ENCODE results near the gene LRP1.

LRP1 gene

DNA sequence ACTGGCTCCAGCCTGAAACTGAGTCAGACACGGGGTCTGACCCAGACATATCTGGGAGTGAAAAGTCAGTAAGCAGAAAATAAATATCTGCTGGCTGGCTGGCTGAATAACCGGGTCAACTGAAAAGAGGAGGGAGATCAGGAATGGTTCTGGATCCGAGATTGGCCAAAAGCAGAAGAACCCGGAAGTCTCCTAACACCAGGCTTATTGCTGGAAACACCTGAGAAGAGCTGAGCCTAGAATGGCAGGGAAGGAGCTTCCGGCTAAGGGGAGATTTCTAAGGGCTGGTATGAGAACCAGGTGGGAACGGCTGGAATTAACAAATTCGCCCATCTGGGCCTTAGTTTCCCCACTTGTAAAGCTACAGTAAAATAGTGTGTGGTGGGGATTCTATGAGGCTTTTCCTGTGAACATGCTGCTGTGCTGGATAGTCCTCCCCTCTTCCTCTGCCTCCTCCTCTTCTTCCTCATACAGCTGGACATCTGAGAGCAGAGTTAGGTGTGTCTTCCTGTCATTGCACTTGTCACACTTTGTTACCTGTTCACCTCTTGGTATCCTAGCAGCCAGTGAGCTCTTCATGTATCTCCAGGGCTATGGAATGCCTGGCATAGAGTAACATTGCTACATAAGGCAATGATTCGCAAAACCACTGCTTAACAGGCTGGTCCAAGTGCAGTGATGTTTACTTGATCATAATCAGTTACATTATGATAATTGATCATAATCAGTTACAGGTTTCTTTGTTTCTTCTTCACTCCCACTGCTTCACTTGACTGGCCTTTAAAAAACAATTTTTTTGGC lies 99.2 kb downstream of the LRP1 start:
- DNase-seq = no peak

DNA sequence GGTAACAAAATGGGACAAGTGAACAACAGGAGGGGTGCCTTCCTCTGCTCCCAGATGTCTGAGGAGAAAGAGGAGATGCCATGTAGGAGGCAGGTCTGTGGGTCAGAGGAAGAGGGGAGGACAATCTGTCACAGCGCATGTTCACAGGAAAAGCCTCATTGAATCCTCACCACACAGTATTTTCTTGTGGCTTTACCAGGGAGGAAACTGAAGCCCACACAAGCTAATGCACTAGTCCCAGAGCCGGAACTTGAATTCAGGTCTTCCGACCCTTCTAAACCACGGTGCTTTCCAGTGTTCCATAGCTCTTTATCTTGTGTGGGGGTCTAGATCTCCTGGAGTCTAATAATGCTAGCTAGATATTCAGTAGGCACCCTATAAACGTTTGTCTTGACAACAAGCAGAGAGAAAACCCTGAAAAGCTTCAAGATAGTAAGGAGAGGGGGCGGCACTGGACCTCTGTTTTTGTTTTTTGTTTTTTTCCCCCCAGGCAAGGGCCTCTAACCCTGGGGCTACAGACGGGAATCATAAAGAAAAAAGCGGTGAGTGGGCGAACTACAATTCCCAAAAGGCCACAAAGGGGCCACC lies 100.9 kb downstream of the LRP1 start:
- no peak for DNase-seq

DNA sequence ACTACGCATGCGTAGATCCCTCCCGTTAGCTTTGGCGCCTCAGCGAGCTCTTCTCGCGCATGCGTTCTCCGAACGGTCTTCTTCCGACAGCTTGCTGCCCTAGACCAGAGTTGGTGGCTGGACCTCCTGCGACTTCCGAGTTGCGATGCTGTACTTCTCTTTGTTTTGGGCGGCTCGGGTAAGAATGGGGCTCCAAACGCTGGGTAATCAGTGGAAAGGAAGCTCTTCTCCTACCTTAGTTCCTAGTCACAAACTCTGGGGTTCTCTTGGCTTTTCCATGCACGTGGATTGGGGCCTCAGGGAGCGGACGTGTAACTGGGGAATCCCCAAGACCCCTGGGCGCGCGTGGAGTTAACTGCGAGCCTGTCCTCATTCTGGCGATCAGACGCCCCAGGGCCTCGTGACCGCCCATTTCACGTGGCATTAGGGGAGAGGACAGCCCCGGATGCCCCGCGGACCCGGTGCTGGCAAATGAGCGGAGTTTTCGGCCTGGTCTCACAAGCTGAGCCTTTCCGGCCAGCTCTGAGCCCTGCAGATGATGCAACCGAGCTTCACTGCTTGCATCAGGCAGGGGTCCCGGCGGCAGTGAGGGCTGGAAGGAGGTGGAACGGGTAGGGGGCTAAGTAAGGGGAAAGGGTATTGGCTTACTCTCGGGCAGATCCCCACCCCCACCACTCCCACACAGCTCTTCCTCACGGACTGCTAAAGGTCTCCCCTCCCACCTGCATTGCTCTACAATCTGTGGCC lies 101.5 kb downstream of the LRP1 start, which contains the start of gene SHMT2:
Gene SHMT2 (plus strand): TSS at position 78 of the 747 bp plus-strand sequence. CDS start 68 bp downstream, at position 146.
- DNase-seq = peak; percentile 87 to 97

DNA sequence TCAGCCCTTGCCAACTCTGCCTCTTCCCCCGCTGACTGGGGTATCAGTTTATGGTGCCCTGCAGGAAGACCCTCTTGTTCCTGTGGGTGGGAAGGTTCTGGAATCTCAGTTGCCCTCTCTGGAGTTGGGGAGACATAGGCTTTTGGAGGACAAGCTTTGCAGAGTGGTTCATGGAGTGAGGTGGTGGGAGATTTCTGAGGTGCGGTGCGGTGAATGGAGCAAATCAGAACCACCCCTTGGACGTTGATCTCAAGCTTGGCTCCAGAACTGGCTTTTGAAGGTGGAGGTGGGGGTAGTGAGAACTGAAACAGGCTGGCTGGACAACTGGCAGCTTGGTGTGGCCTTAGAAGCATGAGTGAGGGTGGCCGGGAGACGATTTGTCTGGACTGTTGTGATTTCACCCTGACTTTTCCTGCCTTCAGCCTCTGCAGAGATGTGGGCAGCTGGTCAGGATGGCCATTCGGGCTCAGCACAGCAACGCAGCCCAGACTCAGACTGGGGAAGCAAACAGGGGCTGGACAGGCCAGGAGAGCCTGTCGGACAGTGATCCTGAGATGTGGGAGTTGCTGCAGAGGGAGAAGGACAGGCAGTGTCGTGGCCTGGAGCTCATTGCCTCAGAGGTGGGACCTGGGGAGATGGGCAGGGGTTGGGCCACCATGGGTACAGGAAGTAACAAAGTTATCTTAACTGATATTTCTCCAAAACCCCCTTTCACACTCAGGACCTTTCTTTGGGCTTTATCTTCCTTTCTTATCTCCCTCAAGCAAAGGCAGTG lies 102.3 kb downstream of the LRP1 start:
- DNase-seq = no peak

DNA sequence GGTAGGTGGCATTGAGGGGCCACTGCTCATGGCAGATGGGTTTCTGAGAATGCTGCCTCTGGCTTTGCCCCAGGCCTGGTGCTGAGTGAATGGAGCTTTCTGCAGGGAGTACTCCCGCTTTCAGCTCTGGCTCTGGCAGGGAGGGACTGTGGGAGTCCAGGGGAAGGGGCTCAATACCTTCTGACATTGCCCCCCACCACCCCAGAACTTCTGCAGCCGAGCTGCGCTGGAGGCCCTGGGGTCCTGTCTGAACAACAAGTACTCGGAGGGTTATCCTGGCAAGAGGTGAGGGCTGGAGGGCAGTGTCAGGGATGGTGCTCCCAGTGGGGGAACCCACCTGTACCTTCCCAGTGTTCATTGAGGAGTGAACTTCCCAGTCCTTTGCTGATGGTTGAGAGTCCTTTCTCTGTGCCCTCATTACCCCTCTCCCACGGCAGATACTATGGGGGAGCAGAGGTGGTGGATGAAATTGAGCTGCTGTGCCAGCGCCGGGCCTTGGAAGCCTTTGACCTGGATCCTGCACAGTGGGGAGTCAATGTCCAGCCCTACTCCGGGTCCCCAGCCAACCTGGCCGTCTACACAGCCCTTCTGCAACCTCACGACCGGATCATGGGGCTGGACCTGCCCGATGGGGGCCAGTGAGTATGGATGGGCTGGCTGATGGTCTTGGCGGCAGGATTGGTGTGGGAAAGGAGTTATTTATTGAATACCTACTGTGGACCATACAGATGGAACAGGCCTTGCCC lies 103.2 kb downstream of the LRP1 start:
- no peak for DNase-seq

DNA sequence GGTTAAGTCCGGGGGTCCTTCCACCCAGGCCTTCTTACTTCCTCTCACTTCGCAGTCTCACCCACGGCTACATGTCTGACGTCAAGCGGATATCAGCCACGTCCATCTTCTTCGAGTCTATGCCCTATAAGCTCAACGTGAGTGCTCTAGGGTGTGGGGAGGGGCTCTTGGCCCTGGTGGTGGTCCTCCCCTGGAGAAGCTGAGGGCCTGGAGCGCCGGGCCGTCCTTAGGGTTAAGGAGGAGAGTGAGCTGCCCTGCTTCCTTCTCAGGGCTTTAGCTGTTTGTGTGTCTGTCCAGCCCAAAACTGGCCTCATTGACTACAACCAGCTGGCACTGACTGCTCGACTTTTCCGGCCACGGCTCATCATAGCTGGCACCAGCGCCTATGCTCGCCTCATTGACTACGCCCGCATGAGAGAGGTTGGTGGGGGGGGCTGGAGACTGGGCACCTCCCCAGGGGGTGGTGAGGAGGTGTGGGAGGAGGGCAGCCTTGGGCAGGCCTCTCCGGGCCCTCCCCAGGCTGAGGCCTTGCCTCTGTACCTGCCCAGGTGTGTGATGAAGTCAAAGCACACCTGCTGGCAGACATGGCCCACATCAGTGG lies 104.0 kb downstream of the LRP1 start:
- DNase-seq = no peak

DNA sequence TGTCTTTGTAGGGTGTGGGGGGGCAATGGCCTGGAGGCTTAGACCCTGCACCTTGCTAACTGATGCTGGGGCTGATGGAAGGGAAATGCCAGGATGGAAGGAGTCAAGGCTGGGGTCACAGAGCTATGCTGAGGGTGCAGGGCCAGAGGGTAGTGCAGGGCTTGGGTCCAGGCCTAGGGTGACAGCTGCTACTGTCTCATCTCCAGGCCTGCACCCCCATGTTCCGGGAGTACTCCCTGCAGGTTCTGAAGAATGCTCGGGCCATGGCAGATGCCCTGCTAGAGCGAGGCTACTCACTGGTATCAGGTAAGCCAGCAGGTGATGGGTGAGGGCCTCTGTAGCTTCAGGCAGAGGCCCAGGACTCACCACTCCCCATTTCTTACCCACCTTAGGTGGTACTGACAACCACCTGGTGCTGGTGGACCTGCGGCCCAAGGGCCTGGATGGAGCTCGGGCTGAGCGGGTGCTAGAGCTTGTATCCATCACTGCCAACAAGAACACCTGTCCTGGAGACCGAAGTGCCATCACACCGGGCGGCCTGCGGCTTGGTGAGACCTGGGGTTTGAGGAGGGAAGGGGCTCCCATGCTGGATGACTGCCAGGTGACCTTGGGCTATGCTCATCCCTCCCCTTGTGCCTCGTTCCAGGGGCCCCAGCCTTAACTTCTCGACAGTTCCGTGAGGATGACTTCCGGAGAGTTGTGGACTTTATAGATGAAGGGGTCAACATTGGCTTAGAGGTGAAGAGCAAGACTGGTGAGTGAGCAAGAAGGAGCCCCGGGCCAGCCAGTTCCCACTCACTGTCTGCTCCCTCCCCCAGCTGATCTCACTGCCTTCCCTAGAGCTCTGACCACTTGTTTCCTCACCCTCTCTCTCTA lies 105.3 kb downstream of the LRP1 start:
- no peak for DNase-seq

DNA sequence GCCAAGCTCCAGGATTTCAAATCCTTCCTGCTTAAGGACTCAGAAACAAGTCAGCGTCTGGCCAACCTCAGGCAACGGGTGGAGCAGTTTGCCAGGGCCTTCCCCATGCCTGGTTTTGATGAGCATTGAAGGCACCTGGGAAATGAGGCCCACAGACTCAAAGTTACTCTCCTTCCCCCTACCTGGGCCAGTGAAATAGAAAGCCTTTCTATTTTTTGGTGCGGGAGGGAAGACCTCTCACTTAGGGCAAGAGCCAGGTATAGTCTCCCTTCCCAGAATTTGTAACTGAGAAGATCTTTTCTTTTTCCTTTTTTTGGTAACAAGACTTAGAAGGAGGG lies 105.9 kb downstream of the LRP1 start:
- no peak for DNase-seq

DNA sequence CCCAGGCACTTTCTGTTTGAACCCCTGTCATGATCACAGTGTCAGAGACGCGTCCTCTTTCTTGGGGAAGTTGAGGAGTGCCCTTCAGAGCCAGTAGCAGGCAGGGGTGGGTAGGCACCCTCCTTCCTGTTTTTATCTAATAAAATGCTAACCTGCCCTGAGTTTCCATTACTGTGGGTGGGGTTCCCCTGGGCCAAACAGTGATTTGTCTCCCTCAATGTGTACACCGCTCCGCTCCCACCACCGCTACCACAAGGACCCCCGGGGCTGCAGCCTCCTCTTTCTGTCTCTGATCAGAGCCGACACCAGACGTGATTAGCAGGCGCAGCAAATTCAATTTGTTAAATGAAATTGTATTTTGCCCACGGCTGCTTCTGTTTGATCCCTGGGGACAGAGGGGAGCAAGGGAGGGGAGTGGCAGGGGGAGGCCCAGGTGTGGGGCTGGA lies 106.3 kb downstream of the LRP1 start:
- no peak for DNase-seq

DNA sequence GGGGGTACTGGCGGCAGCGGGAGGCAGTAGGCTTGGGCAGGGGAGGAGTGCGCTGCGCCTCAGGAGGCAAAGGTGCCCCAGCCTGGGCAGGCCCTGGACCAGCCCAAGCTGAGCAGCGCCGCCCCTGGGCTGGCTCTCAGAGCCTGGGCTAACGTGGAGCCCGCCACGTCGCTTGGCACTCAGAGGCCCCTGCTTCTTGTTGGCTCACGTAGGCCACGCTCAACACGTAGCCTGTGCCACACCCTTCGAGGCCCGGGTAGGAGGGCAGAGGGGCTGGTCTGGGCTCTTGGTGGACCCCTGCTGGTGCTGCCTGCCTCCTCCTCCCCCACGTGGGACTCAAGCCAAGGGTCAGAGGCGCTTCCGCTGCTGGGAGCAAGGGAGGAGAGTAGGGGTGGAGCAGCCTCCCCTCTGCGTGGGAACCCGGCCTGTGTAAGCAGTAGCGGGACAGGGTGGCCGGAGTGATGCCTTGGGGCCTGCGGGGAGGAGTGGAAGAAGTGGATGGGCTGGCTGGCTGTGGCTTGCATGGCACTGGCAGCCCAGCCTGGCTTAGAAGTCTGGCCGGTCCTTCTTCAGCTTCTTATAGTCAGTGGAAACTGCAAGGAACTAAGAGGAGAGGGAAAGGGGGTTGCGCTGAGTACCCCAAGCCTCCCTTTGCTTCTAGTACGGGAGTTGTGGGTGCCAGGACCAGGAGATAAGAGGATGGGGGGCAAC lies 106.9 kb downstream of the LRP1 start:
- no peak for DNase-seq

DNA sequence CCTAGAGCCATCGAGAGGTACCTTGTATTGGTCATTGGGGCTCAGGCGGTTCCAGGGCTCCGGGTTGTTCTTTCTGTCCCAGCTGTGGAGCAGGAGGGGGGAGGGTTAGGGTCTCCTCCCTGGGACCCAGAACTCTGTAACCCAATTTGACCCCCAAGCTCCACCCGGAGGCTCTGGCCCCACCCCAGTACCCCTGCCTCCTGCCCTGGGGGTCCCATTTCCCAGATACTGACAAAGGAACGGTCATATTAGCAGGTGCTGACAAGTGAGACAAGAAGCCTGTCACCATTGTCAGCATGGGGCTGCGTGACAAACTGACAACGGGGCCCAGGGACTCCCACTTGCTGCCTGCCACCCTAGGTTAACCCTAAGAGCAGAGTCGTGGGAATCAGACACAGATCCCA lies 107.4 kb downstream of the LRP1 start:
- DNase-seq = no peak

DNA sequence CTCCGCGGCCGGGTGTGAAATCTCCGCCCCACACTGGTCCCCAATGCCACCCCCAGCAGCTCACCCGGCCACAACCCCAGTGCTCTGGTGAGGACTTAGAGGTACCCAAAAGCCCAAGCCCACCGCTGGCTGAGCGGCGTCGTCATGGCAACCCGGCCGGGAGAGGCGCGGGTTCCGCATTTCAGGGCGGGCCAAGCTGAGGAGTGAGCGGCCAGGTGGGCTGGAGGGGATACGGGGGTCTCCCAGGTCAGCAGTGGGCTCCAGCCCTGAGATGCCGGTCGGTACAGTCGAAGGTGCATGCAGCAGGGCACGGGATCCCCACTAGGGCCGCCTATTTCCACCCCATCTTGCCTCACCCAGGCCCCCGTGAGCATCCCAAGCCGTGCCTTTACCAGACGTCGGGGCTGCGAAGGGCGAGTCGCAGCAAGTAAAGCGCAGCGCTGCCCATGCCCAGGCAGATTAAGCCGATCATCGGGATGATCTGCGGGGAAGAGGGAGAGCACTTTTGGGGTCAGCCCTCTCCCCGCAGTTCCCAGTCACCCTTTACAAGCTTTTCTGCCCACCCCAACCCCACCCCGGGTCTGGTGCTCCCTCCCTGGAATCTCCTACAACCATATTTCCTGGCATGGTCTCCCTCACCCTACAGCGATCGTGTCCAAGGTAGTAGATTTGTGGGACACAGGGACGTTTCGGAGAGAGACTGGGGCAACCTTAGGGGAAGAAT lies 108.1 kb downstream of the LRP1 start:
- DNase-seq = no peak

DNA sequence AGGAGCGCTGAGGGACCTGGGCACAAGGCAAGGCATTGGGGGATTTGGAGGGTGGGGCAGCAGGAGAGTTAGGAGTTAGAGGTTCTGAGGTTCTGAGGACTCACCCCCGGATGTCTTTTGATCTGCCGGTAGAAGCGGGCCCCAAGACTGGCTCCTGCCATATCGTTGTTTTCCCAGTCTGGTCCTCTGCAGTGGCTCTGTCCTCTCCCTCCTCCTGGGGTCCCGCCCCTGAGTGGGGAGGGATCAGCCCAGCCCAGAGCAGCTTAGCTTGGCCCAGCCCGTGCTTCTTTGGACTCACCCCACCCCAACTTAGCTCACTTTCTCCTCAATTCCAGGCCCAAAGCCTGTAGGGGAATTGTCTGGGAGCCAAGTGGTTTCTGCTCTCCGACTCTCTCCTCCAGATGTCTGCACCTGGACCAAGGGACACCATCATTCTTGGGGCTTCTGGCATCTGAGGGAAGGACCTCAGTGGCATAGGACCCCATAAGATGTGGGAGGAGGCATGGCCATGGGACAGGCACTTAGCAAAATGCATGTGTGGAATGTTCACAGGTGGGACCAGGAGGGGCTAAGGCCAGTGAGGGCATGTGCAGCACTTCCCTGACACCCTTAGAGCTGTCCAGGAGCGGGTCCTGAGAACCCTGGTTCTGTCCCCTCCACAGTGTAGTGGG lies 108.8 kb downstream of the LRP1 start:
- DNase-seq = no peak

DNA sequence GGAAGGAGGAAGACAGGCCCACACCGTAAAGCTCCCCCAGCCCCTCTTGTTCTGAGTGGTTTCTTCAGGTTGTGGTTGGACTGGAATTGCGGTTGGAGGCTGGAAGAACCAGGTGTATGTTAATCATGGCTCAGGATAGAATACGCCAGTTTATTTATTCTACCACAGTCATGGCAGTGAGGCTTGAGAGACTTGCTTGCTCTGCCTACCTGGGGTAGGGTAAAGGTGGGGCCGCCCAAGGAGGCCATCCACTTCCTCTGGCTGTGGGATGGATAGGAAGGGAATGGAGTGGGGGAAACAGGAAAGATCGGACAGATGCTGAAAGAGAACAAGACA lies 109.3 kb downstream of the LRP1 start:
- DNase-seq = no peak

DNA sequence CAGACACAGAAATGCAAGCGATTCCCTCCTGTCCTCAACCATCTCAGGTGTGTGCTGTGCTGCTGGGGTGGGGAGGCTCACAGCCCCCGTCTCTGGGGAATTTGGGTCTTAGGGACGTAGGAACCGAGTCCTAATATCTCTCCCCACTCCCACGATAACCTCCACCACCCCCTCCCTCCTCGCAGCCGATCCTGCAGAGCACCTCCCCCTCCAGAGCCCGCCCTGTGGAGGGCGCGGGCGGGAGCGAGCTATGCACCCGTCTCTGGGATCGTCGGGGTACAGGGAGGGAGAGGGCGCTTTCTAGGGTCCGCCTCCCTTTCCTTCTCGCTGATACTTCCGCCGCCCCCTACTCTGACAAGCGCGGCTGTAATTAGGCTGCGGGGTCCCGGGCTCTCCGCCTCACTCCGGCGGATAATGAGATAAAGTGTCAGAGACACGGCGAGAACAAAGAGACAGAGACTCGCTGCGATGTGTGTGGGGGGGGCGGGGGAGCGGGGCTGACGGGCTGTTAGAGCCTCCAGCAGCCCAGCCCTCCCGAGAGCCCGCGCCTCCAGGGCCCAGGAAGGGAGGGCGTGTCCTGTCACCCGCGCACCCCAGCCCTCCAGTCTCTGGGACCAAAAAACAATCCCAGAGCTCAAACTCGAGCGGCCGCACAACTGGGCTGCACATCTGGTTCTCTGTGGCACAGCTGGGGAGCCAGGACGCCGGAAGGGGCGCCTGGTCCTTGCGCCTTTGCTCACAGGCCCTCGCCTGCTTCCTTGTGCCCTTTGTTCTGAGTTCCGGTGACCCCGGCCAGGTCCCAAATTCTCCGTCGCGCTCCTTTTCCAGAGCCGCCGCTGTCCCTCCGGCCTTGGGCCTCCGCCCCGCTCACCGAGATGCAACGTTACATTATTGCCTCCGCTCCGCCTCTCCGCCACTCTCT lies 109.9 kb downstream of the LRP1 start:
- no peak for DNase-seq

DNA sequence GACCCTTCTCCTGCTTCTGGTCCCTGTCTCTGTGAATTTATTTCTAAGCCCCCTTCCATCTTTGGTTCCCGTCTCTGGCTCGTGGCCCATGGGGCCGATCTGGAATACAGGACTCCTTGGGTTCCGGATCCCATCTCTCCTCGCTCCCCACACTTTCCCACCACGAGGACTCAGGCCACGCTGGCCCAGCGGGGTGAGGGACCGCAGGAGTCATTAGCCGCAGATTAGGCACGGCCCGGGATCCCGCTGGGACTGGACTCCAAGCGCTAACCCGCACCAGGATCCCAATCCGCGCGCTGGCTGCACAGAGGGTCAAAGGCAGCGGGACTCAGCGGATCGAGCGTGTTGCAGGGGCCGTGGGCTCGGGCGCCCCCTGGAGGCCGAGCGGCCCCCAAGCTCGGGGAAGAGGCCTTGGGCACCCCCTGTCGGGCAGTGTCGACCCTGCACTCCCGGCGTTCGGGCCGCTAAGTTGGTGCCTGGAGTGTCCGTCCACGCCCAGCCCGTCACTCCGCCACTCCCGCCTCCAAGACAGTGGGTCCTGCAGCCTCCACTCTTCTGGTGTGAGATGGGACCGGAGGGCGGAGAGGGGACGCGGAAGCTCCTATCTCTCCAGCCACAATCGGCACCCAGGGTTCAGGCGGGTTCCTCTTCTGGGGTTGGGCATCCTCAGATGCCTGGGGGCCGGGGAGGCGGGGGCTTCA lies 110.7 kb downstream of the LRP1 start:
- DNase-seq = peak; percentile 80 to 90

DNA sequence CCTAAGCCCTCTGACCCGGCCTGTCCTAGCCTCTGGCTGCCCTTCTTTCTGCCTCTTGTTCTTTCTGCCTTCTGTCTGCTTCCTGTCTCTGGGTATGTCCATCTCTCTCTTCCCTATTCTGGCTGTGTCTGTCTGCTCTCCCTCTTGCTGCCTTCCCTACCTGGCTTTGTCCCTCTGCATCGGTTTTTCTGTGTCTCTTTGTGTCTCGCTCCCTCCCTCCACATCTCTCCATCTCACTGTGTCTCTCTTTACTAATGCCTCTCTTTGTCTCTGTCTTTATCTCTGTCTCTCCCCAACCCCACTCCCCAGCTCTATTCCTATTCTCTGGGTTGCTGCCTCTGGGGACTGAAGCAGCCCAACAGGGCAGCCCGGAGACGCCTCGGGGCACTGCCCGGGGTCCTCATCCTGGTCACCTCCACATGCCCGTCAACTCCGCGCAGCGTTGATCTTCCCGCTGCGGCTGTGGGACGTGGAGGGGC lies 111.3 kb downstream of the LRP1 start:
- peak in 1 of 2 experiments; percentile 44 for DNase-seq

All from NCI-H446 (cell line).